Peyer's patch (tissue), 4 donors: ENCODE data around the gene KIAA1671. TPM values are rescaled to one million over a fixed set of nuclear protein-coding genes. Genes with fewer than 3 reads are reported as not detected.

Source experiments
- DNase-seq, 3 donors: peaks; one replicate each; pipeline ENCODE4 v3.0.0-alpha.2; 2017 to 2019
- H3K27ac ChIP-seq, 4 donors: fragments of 200-600 bp; sonication (generic); one replicate each; pipeline ENCODE4 v1.5.1; 2016 to 2019
- H3K27me3 ChIP-seq, 2 donors: fragments of 200-600 bp; sonication (generic); one replicate each; pipeline ENCODE4 v1.5.1; 2019
- H3K36me3 ChIP-seq, 3 donors: fragments of 200-600 bp; sonication (generic); one replicate each; pipeline ENCODE4 v1.5.1; 2016 to 2019
- H3K4me1 ChIP-seq, 4 donors: fragments of 200-600 bp; sonication (generic); one replicate each; pipeline ENCODE4 v1.5.1; 2016 to 2019
- H3K4me3 ChIP-seq, 4 donors: fragments of 200-600 bp; sonication (generic); 1 replicate in 3 of 4; 2 replicates in 1 of 4; pipeline ENCODE4 v1.5.1; 2016 to 2019; ENCODE audit warnings: mild to moderate bottlenecking in 1 of 4
- H3K9me3 ChIP-seq, 4 donors: fragments of 200-600 bp; sonication (generic); one replicate each; pipeline ENCODE4 v1.5.1; 2016 to 2019; ENCODE audit warnings: mild to moderate bottlenecking in 1 of 4
- POLR2A ChIP-seq, 2 donors: fragments of 450-650 bp; IDR thresholded peaks; one replicate each; pipeline ENCODE4 v1.5.1; 2017; ENCODE audit warnings: antibody characterized with exemption in 2 of 2, mild to moderate bottlenecking in 2 of 2, moderate library complexity in 2 of 2
- total RNA-seq, 4 donors: library from RNA; depleted of rRNA; stranded (reverse); fragments of >200 nt; gene quantifications; one replicate each; pipeline ENCODE4 v1.1.0, GENCODE V29; 2016
- TF ChIP-seq, protein P1 (sequence below), 6 experiments: fragments of 450-650 bp in 4 of 6; fragments of 200-600 bp in 2 of 6; sonication (generic) in 1 of 6; IDR thresholded peaks; one replicate each; pipeline ENCODE4 v1.5.1; 2017 to 2019; ENCODE audit warnings: antibody characterized with exemption in 6 of 6, mild to moderate bottlenecking in 3 of 6, moderate library complexity in 1 of 6

The KIAA1671 gene
- total RNA-seq, 4 donors from 2014 or later, result 41.3 to 149 (median 113) TPM

DNA sequence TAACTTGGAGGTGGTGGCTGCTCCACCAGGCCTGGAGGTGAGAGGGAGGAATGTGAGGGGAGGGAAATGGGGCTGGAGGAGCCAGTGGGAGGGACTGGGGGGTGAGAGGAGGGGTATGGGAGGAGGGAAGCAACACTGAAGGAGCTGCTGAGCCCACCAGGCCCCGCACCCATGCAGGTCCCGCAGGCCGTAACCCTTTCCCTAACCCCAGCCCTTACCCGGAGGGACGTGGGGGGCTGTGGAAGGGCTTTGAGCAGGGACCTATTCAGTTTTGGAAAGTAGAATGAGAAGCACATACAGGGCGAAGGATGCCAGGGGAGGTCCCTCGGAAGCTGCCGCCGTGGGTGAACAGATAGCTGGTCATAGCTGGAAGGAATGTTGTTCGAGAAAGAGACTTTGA, 213.3 kb downstream of the KIAA1671 start:
- Histone ChIP-seq H3K36me3 (peaks cover 0 to 4% (median 0%) of the 10 kb centered on the region in 3 donors), H3K27me3 (no peaks in the 10 kb centered on the region), H3K9me3 (no peaks in the 10 kb centered on the region), H3K27ac (no peak overlapping the region), H3K4me3 (no peak overlapping the region), H3K4me1 (no peaks in the 10 kb centered on the region)
- DNase-seq, result no peak
- TF ChIP-seq POLR2A (IDR thresholded peaks at IDR 0.05), result no peak
- TF ChIP-seq, protein P1, sequence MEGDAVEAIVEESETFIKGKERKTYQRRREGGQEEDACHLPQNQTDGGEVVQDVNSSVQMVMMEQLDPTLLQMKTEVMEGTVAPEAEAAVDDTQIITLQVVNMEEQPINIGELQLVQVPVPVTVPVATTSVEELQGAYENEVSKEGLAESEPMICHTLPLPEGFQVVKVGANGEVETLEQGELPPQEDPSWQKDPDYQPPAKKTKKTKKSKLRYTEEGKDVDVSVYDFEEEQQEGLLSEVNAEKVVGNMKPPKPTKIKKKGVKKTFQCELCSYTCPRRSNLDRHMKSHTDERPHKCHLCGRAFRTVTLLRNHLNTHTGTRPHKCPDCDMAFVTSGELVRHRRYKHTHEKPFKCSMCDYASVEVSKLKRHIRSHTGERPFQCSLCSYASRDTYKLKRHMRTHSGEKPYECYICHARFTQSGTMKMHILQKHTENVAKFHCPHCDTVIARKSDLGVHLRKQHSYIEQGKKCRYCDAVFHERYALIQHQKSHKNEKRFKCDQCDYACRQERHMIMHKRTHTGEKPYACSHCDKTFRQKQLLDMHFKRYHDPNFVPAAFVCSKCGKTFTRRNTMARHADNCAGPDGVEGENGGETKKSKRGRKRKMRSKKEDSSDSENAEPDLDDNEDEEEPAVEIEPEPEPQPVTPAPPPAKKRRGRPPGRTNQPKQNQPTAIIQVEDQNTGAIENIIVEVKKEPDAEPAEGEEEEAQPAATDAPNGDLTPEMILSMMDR (IDR thresholded peaks at IDR 0.05), result no peak

DNA sequence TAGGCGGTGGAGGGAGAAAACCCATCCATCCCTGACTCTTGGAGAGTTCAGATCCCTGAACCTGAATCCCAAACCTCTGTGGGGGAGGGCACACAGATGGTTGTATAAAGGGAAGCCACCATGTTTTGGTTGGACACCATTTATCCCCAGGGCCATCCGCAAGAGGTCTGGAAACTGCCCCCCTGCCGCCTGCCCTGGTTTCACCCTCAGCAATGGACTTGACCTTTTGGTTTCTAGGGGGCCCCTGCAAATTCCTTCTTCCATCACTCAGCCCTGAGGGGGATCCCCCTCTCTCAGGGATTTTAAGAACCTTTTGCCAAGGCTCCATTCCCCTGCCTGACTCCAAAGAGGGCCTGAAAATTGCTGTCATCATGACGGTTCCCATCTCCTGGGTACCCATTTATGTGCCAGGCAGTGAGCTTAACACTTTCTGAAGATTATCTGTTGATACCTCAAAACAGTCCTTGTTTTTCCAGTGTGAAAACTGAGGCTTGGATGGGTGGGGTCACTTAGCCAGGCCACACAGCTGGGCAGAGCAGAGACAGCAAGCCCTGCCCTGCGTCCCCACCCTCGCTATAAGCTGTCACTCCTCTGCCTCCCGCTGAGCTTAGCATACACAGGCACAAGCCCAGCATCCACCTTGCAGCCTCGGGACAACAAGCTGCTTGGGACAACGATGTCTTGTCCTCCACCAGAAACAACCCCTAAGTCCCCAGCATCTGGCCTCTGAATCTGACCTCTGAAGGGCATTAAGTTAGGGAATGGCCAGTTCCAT, 213.9 kb downstream of the KIAA1671 start:
- H3K4me1 ChIP-seq, result no peaks in the 10 kb centered on the region
- H3K36me3 ChIP-seq, result peaks cover 0 to 11% (median 0%) of the 10 kb centered on the region in 3 donors
- no peaks in the 10 kb centered on the region for H3K9me3 ChIP-seq
- H3K4me3 ChIP-seq, result no peak overlapping the region
- H3K27ac ChIP-seq, result no peak overlapping the region
- H3K27me3 ChIP-seq, result no peaks in the 10 kb centered on the region
- TF ChIP-seq, protein P1 (IDR thresholded peaks at IDR 0.05), result no peak
- no peak for TF ChIP-seq POLR2A (IDR thresholded peaks at IDR 0.05)
- no peak for DNase-seq

DNA sequence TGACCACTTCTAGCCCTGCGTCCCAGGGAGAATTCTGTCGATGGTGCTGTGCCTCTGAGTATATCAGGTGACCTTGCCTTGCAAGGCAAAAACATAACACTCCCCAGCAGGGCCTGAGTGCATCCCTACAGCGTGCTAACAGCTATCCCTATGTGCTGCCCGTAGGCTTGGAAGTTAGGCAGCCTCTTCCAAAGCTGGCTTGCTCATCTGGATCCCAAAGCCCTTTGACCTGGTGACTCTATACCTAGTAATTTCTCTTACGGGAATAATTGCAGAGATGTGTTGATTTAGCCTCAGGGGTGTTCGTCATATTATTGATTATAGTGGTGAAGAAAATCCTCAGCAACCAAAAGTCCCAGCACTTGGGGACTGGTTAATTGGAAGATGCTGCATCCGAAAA, 214.6 kb downstream of the KIAA1671 start:
- Histone ChIP-seq H3K4me1 (no peaks in the 10 kb centered on the region), H3K27me3 (no peaks in the 10 kb centered on the region), H3K27ac (no peak overlapping the region), H3K36me3 (peaks cover 0 to 14% (median 0%) of the 10 kb centered on the region in 3 donors), H3K9me3 (no peaks in the 10 kb centered on the region), H3K4me3 (no peak overlapping the region)
- DNase-seq, result no peak
- TF ChIP-seq, protein P1 (IDR thresholded peaks at IDR 0.05), result no peak
- no peak for TF ChIP-seq POLR2A (IDR thresholded peaks at IDR 0.05)

DNA sequence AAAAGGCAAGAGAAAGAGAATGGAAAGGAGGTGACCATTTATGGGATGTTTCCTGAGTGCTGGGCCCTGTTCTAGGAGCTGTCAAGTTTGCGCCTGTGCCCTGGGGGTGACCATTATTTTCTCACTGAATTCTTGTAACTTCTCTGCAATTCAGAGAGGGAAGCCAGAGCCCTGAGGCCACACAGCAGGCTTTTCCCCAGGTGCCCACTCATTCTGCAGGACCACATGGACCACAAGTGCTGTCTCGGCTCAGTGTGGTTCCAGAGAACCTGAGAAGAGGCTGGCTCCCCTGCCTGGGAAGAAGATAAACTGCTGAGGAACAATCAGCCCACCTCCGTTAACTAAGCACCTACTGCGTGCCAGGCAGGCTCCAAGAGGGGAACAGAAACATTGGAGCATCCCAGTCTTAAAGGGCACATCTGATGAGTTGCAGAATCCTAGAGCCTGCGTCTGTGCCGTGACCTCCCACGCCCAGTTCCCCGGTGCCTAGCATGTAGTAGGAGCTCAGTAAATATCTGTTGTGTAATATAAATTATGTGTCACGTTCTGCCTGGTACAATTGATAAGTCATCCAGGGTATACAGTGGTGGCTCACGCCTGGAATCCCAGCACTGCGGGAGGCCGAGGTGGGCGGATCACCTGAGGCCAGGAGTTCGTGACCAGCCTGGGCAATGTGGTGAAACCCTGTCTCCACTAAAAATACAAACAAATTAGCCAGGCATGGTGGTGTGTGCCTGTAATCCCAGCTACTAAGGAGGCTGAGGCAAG, 215.5 kb downstream of the KIAA1671 start:
- no peaks in the 10 kb centered on the region for H3K9me3 ChIP-seq

DNA sequence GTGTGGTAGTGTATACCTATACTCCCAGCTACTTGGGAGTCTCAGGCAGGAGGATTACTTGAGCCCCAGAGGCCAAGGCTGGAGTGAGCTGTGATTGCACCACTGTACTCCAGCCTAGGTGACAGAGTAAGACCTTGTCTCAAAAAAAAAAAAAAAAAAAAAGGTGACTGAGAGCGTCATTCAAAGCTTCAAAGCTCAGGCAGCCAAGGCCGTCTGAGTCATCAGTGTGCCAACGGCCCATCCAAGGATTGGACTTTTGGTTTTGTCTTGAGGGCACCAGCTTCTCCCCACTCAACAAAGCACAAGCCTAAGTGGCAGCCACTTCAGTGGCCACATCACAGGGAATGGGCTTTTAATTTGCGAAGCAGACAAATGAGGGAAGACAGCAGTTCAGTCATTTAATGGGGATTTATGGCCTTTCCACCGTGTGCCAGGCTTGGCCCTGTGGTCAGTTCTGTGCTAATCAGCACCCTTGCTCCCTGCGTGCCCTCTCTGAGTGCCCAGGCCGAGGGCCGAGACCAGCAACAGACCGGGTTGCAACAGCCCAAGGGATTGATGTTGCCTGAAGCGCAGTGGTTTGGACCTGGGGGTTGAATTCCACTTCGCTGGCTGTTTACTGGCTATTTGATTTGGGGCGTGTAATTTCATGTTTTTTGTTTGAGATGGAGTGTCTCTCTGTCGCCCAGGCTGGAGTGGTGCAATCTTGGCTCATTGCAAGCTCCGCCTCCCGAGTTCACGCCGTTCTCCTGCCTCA, 216.9 kb downstream of the KIAA1671 start:
- H3K36me3 ChIP-seq, result peaks cover 0 to 31% (median 0%) of the 10 kb centered on the region in 3 donors
- no peaks in the 10 kb centered on the region for H3K9me3 ChIP-seq
- H3K27me3 ChIP-seq, result no peaks in the 10 kb centered on the region
- peak in 1 of 3 donors; percentile 65 for DNase-seq
- H3K4me1 ChIP-seq, result no peaks in the 10 kb centered on the region
- peak overlapping the region in 1 of 4 donors; percentile 68 for H3K27ac ChIP-seq
- H3K4me3 ChIP-seq, result no peak overlapping the region
- TF ChIP-seq, protein P1 (IDR thresholded peaks at IDR 0.05), result no peak
- TF ChIP-seq POLR2A (IDR thresholded peaks at IDR 0.05), result no peak

More for the DNA sequence above, 215.5 kb downstream of the KIAA1671 start:
- Histone ChIP-seq H3K27me3 (no peaks in the 10 kb centered on the region), H3K27ac (no peak overlapping the region), H3K4me1 (no peaks in the 10 kb centered on the region), H3K4me3 (no peak overlapping the region), H3K36me3 (peaks cover 0 to 17% (median 0%) of the 10 kb centered on the region in 3 donors)
- no peak for DNase-seq
- TF ChIP-seq, protein P1 (IDR thresholded peaks at IDR 0.05), result no peak
- no peak for TF ChIP-seq POLR2A (IDR thresholded peaks at IDR 0.05)
